NCI-H2171 treated with DMSO at 0.1 percent for 48 hours (cell line): Measurements from ENCODE around the gene ARMC8.

Source experiments
- DNase-seq: peaks from one replicate; lab custom pipeline; 2025; lab: John Stamatoyannopoulos, UW

ARMC8 gene

GRCh38 chr3:138249636-138250035, 62.5 kb downstream of the ARMC8 start:
- DNase-seq: no peak

- DNase-seq: no peak
Measured at GRCh38 chr3:138253609-138254008, 66.5 kb downstream of the ARMC8 start.

- DNase-seq: no peak
Measured at GRCh38 chr3:138254216-138254615, 67.1 kb downstream of the ARMC8 start.

GRCh38 chr3:138256022-138256421, 68.9 kb downstream of the ARMC8 start:
- no peak for DNase-seq

- no peak for DNase-seq
Measured at GRCh38 chr3:138257986-138258385, 70.9 kb downstream of the ARMC8 start.

GRCh38 chr3:138259126-138259525, 72.0 kb downstream of the ARMC8 start:
- no peak for DNase-seq

- no peak for DNase-seq
Measured at GRCh38 chr3:138260611-138261010, 73.5 kb downstream of the ARMC8 start.

- no peak for DNase-seq
Measured at GRCh38 chr3:138263104-138263503, 76.0 kb downstream of the ARMC8 start.

- no peak for DNase-seq
Measured at GRCh38 chr3:138265745-138266144, 78.6 kb downstream of the ARMC8 start.

GRCh38 chr3:138267083-138267482, 80.0 kb downstream of the ARMC8 start:
- no peak for DNase-seq

- DNase-seq: no peak
Measured at GRCh38 chr3:138270245-138270644, 83.1 kb downstream of the ARMC8 start.

GRCh38 chr3:138271189-138271794, 84.2 kb downstream of the ARMC8 start:
- no peak for DNase-seq

- DNase-seq: no peak
Measured at GRCh38 chr3:138281561-138281960, 94.5 kb downstream of the ARMC8 start.

- no peak for DNase-seq
Measured at GRCh38 chr3:138282836-138283235, 95.7 kb downstream of the ARMC8 start.

- DNase-seq: no peak
Measured at GRCh38 chr3:138284079-138284478, 97.0 kb downstream of the ARMC8 start.

GRCh38 chr3:138284957-138285477, 97.9 kb downstream of the ARMC8 start:
- no peak for DNase-seq

- DNase-seq: no peak
Measured at GRCh38 chr3:138289260-138289659, 102.2 kb downstream of the ARMC8 start.

GRCh38 chr3:138289701-138290100, 102.6 kb downstream of the ARMC8 start:
- DNase-seq: no peak

GRCh38 chr3:138296639-138297038, 109.5 kb downstream of the ARMC8 start:
- DNase-seq: no peak

GRCh38 chr3:138297059-138297607, 110.0 kb downstream of the ARMC8 start:
- DNase-seq: no peak

- DNase-seq: no peak
Measured at GRCh38 chr3:138297876-138298275, 110.8 kb downstream of the ARMC8 start.

GRCh38 chr3:138300647-138301046, 113.5 kb downstream of the ARMC8 start:
- no peak for DNase-seq

- no peak for DNase-seq
Measured at GRCh38 chr3:138303474-138303873, 116.4 kb downstream of the ARMC8 start.

GRCh38 chr3:138307899-138308298, 120.8 kb downstream of the ARMC8 start:
- no peak for DNase-seq
